ENCODE measurements around the gene MINDY4.

- no peak for TF ChIP-seq CTCF (IDR thresholded peaks at IDR 0.05)
- TF ChIP-seq POLR2AphosphoS5 (IDR thresholded peaks at IDR 0.05) = peak; percentile 15 to 64
Measured at GRCh38 chr7:30765408-30765807, 5.8 kb upstream of the MINDY4 start.
